ENCODE results near the gene PSMB7. TPM values are rescaled to one million over a fixed set of nuclear protein-coding genes. Genes with fewer than 3 reads are reported as not detected.

Gene PSMB7
- total RNA-seq, 2 experiments from 2014 or later, result 164 to 186 TPM

GRCh38 chr9:124376329-124376728 is 38.9 kb downstream of the PSMB7 start:
- CTCF ChIA-PET (ENCODE audit: unreplicated experiment), result no interaction called here
- intact Hi-C loops (cut with micrococcal nuclease; ENCODE audit: unreplicated experiment), result no loop called here
- no peaks in the 10 kb centered on the region for H3K4me1 ChIP-seq (ENCODE audit: insufficient read depth, low read length, poor library complexity, severe bottlenecking)
- POLR2A ChIA-PET, result interaction anchor here (1.0 kb wide), 1 partner anchor 15 kb away, joined by 4 read pairs; no protein-coding TSS in a partner anchor
- H3K4me3 ChIP-seq (ENCODE audit: low read depth, low read length, poor library complexity, severe bottlenecking), result no peak overlapping the region
- H3K79me2 ChIP-seq (ENCODE audit: insufficient read depth, low read depth, low read length), result peaks cover 8% of the 10 kb centered on the region; the same call in 1 of the 2 replicates
- 0 out of 2 replicates have a peak, but pooled peaks cover 6% of the 10 kb centered on the region for H3K9me3 ChIP-seq (ENCODE audit: low read length)
- H2AFZ ChIP-seq (ENCODE audit: low read length), result no peak overlapping the region
- no TSS peak for BruUV-seq (replicated peaks)
- H3K9me2 ChIP-seq (ENCODE audit: insufficient read depth, low read length), result no peaks in the 10 kb centered on the region
- no peak for DNase-seq (ENCODE audit: low spot score)
- no peak overlapping the region for H3K27ac ChIP-seq (ENCODE audit: low read depth, low read length, poor library complexity, severe bottlenecking)
- TF ChIP-seq EZH2phosphoT487 (IDR thresholded peaks at IDR 0.05; ENCODE audit: borderline replicate concordance, low read depth, low read length), result no peak
- no peak for TF ChIP-seq CTCF (conservative IDR thresholded peaks at IDR 0.05; ENCODE audit: low read length)
- 0 out of 2 replicates have a peak, but pooled peaks cover under 1% of the 10 kb centered on the region for H4K20me1 ChIP-seq (ENCODE audit: insufficient read depth, low read length)
- H3K36me3 ChIP-seq (ENCODE audit: insufficient read depth, low read length), result peaks cover 76% of the 10 kb centered on the region
- H3K4me2 ChIP-seq (ENCODE audit: low read length), result no peak overlapping the region

GRCh38 chr9:124375726-124376125 is 39.5 kb downstream of the PSMB7 start:
- BruUV-seq (replicated peaks), result no TSS peak
- intact Hi-C loops (cut with micrococcal nuclease; ENCODE audit: unreplicated experiment), result no loop called here
- Histone ChIP-seq H3K79me2 (ENCODE audit: insufficient read depth, low read depth, low read length) (peaks cover 8% of the 10 kb centered on the region; the same call in 1 of the 2 replicates), H3K36me3 (ENCODE audit: insufficient read depth, low read length) (peaks cover 70% of the 10 kb centered on the region), H3K9me3 (ENCODE audit: low read length) (0 out of 2 replicates have a peak, but pooled peaks cover 6% of the 10 kb centered on the region), H3K27ac (ENCODE audit: low read depth, low read length, poor library complexity, severe bottlenecking) (no peak overlapping the region), H3K4me1 (ENCODE audit: insufficient read depth, low read length, poor library complexity, severe bottlenecking) (no peaks in the 10 kb centered on the region), H4K20me1 (ENCODE audit: insufficient read depth, low read length) (peaks cover 5% of the 10 kb centered on the region; the same call in 1 of the 2 replicates), H2AFZ (ENCODE audit: low read length) (no peak overlapping the region), H3K4me2 (ENCODE audit: low read length) (no peak overlapping the region), H3K9me2 (ENCODE audit: insufficient read depth, low read length) (no peaks in the 10 kb centered on the region), H3K4me3 (ENCODE audit: low read depth, low read length, poor library complexity, severe bottlenecking) (no peak overlapping the region)
- TF ChIP-seq EZH2phosphoT487 (IDR thresholded peaks at IDR 0.05; ENCODE audit: borderline replicate concordance, low read depth, low read length) (no peak), CTCF (conservative IDR thresholded peaks at IDR 0.05; ENCODE audit: low read length) (no peak)
- ChIA-PET POLR2A (interaction anchor here (1.0 kb wide), 1 partner anchor 15 kb away, joined by 4 read pairs; no protein-coding TSS in a partner anchor), CTCF (ENCODE audit: unreplicated experiment) (no interaction called here)
- no peak for DNase-seq (ENCODE audit: low spot score)

- Histone ChIP-seq H3K4me3 (ENCODE audit: low read depth, low read length, poor library complexity, severe bottlenecking) (no peak overlapping the region), H3K9me2 (ENCODE audit: insufficient read depth, low read length) (no peaks in the 10 kb centered on the region), H3K4me2 (ENCODE audit: low read length) (no peak overlapping the region), H3K79me2 (ENCODE audit: insufficient read depth, low read depth, low read length) (peaks cover 8% of the 10 kb centered on the region; the same call in 1 of the 2 replicates), H3K9me3 (ENCODE audit: low read length) (0 out of 2 replicates have a peak, but pooled peaks cover 6% of the 10 kb centered on the region), H3K4me1 (ENCODE audit: insufficient read depth, low read length, poor library complexity, severe bottlenecking) (no peaks in the 10 kb centered on the region), H4K20me1 (ENCODE audit: insufficient read depth, low read length) (peaks cover 5% of the 10 kb centered on the region; the same call in 1 of the 2 replicates), H3K36me3 (ENCODE audit: insufficient read depth, low read length) (peaks cover 52% of the 10 kb centered on the region), H3K27ac (ENCODE audit: low read depth, low read length, poor library complexity, severe bottlenecking) (no peak overlapping the region), H2AFZ (ENCODE audit: low read length) (no peak overlapping the region)
- CTCF ChIA-PET (ENCODE audit: unreplicated experiment), result no interaction called here
- DNase-seq (ENCODE audit: low spot score), result no peak
- BruUV-seq (replicated peaks), result no TSS peak
- TF ChIP-seq EZH2phosphoT487 (IDR thresholded peaks at IDR 0.05; ENCODE audit: borderline replicate concordance, low read depth, low read length) (no peak), CTCF (conservative IDR thresholded peaks at IDR 0.05; ENCODE audit: low read length) (no peak)
- intact Hi-C loops (cut with micrococcal nuclease; ENCODE audit: unreplicated experiment), result no loop called here
- POLR2A ChIA-PET, result no interaction called here
Observed at GRCh38 chr9:124373851-124374250, 41.4 kb downstream of the PSMB7 start.
